GM23248 (cell line): ENCODE data around the gene RBMS3.

Source experiments
- EZH2 ChIP-seq: fragments of 200-600 bp; sonication (generic); IDR thresholded peaks from 2 replicates; pipeline ENCODE4 v1.6.1; 2018; ENCODE audit warnings: antibody characterized with exemption, mild to moderate bottlenecking; ENCODE audit not compliant: insufficient read depth, poor library complexity, severe bottlenecking
- EZH2phosphoT487 ChIP-seq: fragments of 200-600 bp; sonication (generic); IDR thresholded peaks from 2 replicates; pipeline ENCODE4 v1.6.1; 2018; ENCODE audit warnings: antibody characterized with exemption, moderate library complexity, mild to moderate bottlenecking, low read depth; ENCODE audit not compliant: insufficient read depth

GRCh38 chr3:29694331-29694730, 413.5 kb downstream of the RBMS3 start:
- TF ChIP-seq EZH2phosphoT487: no peak
- TF ChIP-seq EZH2: no peak
